Glutamatergic neuron (in vitro differentiated cells): ENCODE measurements around the gene SLC30A9. TPM values are rescaled to one million over a fixed set of nuclear protein-coding genes. Genes with fewer than 3 reads are reported as not detected.

Source experiments
- DNase-seq: peaks from one replicate; pipeline ENCODE4 v3.0.0; 2022
- H3K27ac Mint-ChIP-seq: one replicate; pipeline ENCODE4 v1.8.0; 2020; ENCODE audit warnings: mild to moderate bottlenecking, mixed read lengths, inconsistent platforms; ENCODE audit not compliant: unreplicated experiment
- H3K27me3 Mint-ChIP-seq: one replicate; pipeline ENCODE4 v1.8.0; 2020; ENCODE audit warnings: mild to moderate bottlenecking, moderate library complexity, mixed read lengths, inconsistent platforms; ENCODE audit not compliant: unreplicated experiment
- H3K36me3 Mint-ChIP-seq: one replicate; pipeline ENCODE4 v1.8.0; 2020; ENCODE audit warnings: mild to moderate bottlenecking, mixed read lengths, inconsistent platforms; ENCODE audit not compliant: unreplicated experiment
- H3K4me1 Mint-ChIP-seq: one replicate; pipeline ENCODE4 v1.8.0; 2020; ENCODE audit warnings: mild to moderate bottlenecking, low read depth, mixed read lengths, inconsistent platforms; ENCODE audit not compliant: unreplicated experiment
- H3K4me3 Mint-ChIP-seq: one replicate; pipeline ENCODE4 v1.8.0; 2020; ENCODE audit warnings: mild to moderate bottlenecking, mixed read lengths, inconsistent platforms; ENCODE audit not compliant: unreplicated experiment
- H3K9me3 Mint-ChIP-seq: one replicate; pipeline ENCODE4 v1.8.0; 2020; ENCODE audit warnings: mild to moderate bottlenecking, moderate library complexity, mixed read lengths, inconsistent platforms; ENCODE audit not compliant: unreplicated experiment
- long read RNA-seq: library from polyadenylated mRNA; unstranded; transcript quantifications from one replicate; pipeline ENCODE4 v2.0.0, GENCODE V29; 2020; ENCODE audit not compliant: unreplicated experiment
- total RNA-seq: library from RNA; stranded (reverse); fragmentation: NEBNext Ultra II Directional; extraction: Animal tissue kit (Norgen Biotek cat#: 25700); gene quantifications from one replicate; pipeline ENCODE4 v1.2.1, GENCODE V29; 2021; ENCODE audit not compliant: unreplicated experiment
- TF ChIP-seq, protein P1 (sequence below): fragments of 200-600 bp; sonication (generic); IDR thresholded peaks from one replicate; pipeline ENCODE4 v1.5.0; 2021; ENCODE audit not compliant: partially characterized antibody, unreplicated experiment

Gene SLC30A9
- 70.2 TPM for total RNA-seq
- long read RNA-seq, full-length matches to known transcripts = 8 of 19 reads
- long read RNA-seq, partial matches to known transcripts = 8 of 19 reads
- long read RNA-seq, other reads (novel, unspliced or antisense) = 3 of 19 reads

DNA sequence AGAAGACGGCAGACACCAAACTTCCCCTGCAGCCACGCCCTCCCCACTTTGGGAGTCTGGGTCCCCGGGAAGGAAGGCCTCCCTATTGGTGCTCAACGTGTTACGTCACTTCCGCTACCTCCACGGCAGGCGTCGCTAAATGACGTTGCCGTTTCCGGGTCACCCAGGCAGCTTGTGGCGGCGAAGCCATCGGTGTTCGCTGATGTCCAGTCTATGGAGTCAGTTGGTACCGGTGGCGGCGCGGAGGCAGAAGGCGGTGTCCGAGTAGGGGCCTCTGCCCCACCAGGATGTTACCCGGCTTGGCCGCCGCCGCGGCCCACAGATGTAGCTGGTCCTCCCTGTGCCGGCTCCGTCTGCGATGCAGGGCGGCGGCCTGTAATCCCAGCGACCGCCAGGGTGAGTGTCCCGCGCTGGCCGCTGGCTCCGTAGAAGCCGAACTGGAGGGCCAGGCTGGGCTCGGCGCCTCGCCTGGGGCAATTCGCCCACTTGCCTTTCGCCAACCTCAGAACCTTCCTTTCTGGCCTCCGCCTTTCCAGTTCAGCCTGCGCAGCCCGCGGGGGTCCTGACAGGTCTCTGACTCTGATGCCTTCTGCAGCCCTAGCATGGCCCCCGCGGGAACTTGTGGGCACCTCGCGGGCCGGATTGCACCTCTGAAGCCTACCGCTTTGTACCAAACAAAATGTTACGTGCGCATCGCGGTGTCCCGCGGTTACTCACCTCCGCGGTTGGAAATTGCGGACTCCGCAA is at the start of gene SLC30A9:
Gene SLC30A9 (plus strand): TSS at position 166 of the 747 bp plus-strand sequence. CDS start 122 bp downstream, at position 288.
- Mint-ChIP-seq H3K36me3 (no peaks in the 10 kb centered on the region), H3K4me3 (peak within 1 kb of the TSS; percentile 100), H3K4me1 (peaks cover 10% of the 10 kb centered on the region), H3K27ac (peak within 1 kb of the TSS; percentile 83), H3K9me3 (peaks cover 3% of the 10 kb centered on the region), H3K27me3 (peaks cover 1% of the 10 kb centered on the region)
- TF ChIP-seq, protein P1, sequence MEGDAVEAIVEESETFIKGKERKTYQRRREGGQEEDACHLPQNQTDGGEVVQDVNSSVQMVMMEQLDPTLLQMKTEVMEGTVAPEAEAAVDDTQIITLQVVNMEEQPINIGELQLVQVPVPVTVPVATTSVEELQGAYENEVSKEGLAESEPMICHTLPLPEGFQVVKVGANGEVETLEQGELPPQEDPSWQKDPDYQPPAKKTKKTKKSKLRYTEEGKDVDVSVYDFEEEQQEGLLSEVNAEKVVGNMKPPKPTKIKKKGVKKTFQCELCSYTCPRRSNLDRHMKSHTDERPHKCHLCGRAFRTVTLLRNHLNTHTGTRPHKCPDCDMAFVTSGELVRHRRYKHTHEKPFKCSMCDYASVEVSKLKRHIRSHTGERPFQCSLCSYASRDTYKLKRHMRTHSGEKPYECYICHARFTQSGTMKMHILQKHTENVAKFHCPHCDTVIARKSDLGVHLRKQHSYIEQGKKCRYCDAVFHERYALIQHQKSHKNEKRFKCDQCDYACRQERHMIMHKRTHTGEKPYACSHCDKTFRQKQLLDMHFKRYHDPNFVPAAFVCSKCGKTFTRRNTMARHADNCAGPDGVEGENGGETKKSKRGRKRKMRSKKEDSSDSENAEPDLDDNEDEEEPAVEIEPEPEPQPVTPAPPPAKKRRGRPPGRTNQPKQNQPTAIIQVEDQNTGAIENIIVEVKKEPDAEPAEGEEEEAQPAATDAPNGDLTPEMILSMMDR = peak; percentile 52
- peak; percentile 90 for DNase-seq

- Mint-ChIP-seq H3K4me3 (no peak overlapping the region), H3K27me3 (no peaks in the 10 kb centered on the region), H3K27ac (no peak overlapping the region), H3K4me1 (no peaks in the 10 kb centered on the region), H3K36me3 (no peaks in the 10 kb centered on the region), H3K9me3 (no peaks in the 10 kb centered on the region)
- no peak for DNase-seq
- TF ChIP-seq, protein P1 = no peak
Observed at GRCh38 chr4:41940834-41941233, 49.5 kb upstream of the SLC30A9 start.

GRCh38 chr4:41943506-41943905 is 46.8 kb upstream of the SLC30A9 start:
- no peaks in the 10 kb centered on the region for H3K27me3 Mint-ChIP-seq

GRCh38 chr4:41944089-41944488 is 46.2 kb upstream of the SLC30A9 start:
- Mint-ChIP-seq H3K27me3 (no peaks in the 10 kb centered on the region), H3K9me3 (peaks cover 2% of the 10 kb centered on the region), H3K4me3 (no peak overlapping the region), H3K4me1 (no peaks in the 10 kb centered on the region), H3K27ac (no peak overlapping the region), H3K36me3 (no peaks in the 10 kb centered on the region)
- DNase-seq = no peak
- TF ChIP-seq, protein P1 = no peak

More at GRCh38 chr4:41943506-41943905, 46.8 kb upstream of the SLC30A9 start:
- no peaks in the 10 kb centered on the region for H3K36me3 Mint-ChIP-seq
- TF ChIP-seq, protein P1 = no peak
- peaks cover 2% of the 10 kb centered on the region for H3K9me3 Mint-ChIP-seq
- no peaks in the 10 kb centered on the region for H3K4me1 Mint-ChIP-seq
- no peak overlapping the region for H3K4me3 Mint-ChIP-seq
- no peak overlapping the region for H3K27ac Mint-ChIP-seq
- no peak for DNase-seq

- TF ChIP-seq, protein P1 = no peak
- Mint-ChIP-seq H3K27ac (no peak overlapping the region), H3K27me3 (no peaks in the 10 kb centered on the region), H3K36me3 (no peaks in the 10 kb centered on the region), H3K9me3 (peaks cover 2% of the 10 kb centered on the region), H3K4me1 (no peaks in the 10 kb centered on the region), H3K4me3 (no peak overlapping the region)
- no peak for DNase-seq
Observed at GRCh38 chr4:41949531-41949930, 40.8 kb upstream of the SLC30A9 start.
